Measurements from ENCODE around the gene CYSRT1.

CYSRT1 gene

GRCh38 chr9:137224830-137225694, at the start of gene CYSRT1:
Gene CYSRT1, plus strand, starts transcription at chr9:137225174. Its CDS starts 448 bp downstream, at chr9:137225622.
- no peak for DNase-seq (ENCODE audit: low read depth in 3 of 3)

- no peak for DNase-seq (ENCODE audit: low read depth in 3 of 3)
These were observed 49.5 kb upstream of the CYSRT1 start for GRCh38 chr9:137175345-137175961.

DNA sequence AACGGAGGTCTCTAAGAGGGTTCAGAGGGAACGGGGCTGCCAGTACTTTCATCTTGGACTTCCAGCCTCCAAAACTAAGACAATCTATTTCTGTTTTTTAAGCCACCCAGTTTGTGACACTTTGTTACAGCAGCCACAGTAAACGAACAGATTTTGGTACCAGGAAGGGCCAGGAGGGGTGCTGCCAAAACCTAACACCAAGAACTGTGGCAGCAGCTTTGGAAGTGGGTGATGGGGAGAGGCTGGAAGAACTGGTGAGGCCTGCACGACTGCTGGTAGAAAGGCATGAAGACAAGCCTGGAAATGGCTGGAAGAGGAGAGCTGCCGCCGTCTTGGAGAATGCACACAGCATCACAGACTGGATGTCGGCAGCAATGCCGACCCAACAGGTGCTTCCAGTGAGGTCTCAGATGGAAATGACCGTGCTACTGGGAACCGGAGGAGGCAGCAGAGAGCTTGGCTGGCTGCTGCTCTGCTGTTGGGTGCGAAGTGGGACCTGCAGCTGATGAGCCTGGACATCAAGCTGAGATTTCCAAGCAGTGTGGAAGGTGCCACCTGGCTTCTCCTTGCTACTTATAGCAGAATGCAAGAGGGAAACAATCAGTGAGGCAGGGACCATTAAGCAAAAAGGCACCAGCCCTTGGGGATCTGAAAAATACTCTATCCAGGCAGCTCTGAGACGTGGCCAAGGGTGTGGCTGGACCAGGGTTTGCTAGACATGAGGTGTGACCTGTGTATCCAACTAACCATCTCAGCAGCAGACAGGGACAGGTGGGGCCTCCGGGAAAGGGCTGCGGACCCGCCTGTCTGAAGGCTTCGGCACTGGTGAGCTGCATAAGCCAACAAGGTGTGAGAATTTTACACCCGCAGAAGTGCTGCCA, 48.4 kb upstream of the CYSRT1 start:
- no peak for DNase-seq (ENCODE audit: low read depth in 3 of 3)

DNA sequence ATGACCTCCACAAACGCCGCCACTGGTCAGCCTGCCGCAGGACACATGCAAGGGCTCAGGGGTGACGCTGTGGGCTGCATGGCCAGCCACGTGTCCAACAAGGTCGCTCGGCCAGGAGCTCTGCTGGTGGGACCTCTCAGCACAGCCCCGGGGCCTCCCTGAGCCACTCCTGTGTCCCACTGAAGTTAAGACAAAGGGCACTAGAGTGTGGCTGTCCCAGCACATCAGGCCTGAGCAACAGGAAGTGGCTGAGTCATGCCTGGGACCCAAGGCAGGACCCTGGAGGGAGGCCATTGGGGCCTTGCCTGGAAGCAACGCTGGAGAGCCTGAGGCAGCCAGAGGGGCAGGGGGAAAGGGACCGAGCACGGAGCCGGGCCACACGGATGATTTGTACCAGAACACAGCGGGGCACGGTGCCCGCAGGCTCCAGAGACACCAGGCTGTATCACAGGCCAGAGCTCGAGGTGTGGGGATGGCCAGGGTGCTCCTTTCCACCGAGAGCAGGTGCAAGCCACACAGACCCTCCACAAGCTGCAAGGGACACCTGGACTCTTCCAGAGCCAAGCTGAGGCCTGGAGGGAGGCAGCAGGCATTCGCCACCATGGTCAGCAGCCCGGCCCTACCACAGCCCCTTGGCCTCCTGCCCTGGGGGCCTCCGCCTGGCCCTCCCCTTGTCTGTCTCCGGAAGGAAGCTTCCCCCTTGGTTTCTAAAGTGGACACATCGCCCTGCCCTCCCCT, 46.6 kb upstream of the CYSRT1 start:
- no peak for DNase-seq (ENCODE audit: low read depth in 3 of 3)

GRCh38 chr9:137178939-137179630, 45.9 kb upstream of the CYSRT1 start:
- DNase-seq (ENCODE audit: low read depth in 3 of 3), result no peak

DNA sequence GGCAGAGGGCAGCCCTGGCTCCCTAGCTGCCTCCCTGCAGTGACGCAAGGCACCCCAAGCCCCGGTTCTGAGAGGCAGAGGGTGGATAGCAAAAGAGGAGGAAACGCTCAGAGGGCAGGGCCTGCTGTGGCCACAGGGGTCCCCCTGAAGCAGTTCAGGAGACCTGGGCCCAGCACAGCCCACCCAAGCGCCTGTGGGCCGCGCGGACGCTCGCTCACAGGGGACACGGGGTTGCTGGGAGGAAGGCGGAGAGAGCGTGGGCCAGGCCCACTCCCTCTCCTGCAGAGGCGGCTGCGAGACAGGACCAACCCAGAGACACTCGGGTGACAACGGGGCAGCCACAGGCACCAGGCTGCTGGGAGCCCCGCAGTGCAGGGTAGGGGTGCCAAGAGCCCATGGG, 45.2 kb upstream of the CYSRT1 start:
- no peak for DNase-seq (ENCODE audit: low read depth in 3 of 3)

DNA sequence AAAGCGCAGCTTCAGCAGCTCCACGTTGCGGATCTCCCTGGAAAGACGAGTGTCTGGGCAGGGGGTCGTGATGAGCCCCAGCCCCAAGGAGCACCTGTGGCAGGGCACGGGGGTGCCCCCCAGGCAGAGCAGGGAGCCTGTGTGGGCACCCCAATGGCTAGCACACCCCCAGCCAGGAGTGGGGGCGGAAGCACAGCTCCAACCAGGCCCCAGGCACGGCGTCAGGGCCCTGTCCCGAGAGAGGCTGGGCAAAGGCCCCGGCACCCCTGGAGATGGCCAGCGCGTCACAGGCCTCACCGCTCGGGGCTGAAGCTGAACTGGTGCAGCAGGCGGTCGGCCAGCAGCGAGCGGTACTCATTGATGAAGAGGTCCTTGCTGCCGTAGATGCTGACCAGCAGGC, 44.5 kb upstream of the CYSRT1 start:
- no peak for DNase-seq (ENCODE audit: low read depth in 3 of 3)

GRCh38 chr9:137181680-137182079, 43.3 kb upstream of the CYSRT1 start:
- no peak for DNase-seq (ENCODE audit: low read depth in 3 of 3)

GRCh38 chr9:137182836-137183235, 42.1 kb upstream of the CYSRT1 start:
- DNase-seq (ENCODE audit: low read depth in 3 of 3), result no peak

- DNase-seq (ENCODE audit: low read depth in 3 of 3), result no peak
These were observed 40.9 kb upstream of the CYSRT1 start for GRCh38 chr9:137183980-137184595.

- DNase-seq (ENCODE audit: low read depth in 3 of 3), result no peak
These were observed 39.9 kb upstream of the CYSRT1 start for GRCh38 chr9:137184881-137185660.

GRCh38 chr9:137185921-137186320, 39.1 kb upstream of the CYSRT1 start:
- no peak for DNase-seq (ENCODE audit: low read depth in 3 of 3)

- no peak for DNase-seq (ENCODE audit: low read depth in 3 of 3)
These were observed 38.6 kb upstream of the CYSRT1 start for GRCh38 chr9:137186385-137186784.

- no peak for DNase-seq (ENCODE audit: low read depth in 3 of 3)
These were observed 37.6 kb upstream of the CYSRT1 start for GRCh38 chr9:137187386-137187785.

- no peak for DNase-seq (ENCODE audit: low read depth in 3 of 3)
These were observed 36.9 kb upstream of the CYSRT1 start for GRCh38 chr9:137188086-137188489.

DNA sequence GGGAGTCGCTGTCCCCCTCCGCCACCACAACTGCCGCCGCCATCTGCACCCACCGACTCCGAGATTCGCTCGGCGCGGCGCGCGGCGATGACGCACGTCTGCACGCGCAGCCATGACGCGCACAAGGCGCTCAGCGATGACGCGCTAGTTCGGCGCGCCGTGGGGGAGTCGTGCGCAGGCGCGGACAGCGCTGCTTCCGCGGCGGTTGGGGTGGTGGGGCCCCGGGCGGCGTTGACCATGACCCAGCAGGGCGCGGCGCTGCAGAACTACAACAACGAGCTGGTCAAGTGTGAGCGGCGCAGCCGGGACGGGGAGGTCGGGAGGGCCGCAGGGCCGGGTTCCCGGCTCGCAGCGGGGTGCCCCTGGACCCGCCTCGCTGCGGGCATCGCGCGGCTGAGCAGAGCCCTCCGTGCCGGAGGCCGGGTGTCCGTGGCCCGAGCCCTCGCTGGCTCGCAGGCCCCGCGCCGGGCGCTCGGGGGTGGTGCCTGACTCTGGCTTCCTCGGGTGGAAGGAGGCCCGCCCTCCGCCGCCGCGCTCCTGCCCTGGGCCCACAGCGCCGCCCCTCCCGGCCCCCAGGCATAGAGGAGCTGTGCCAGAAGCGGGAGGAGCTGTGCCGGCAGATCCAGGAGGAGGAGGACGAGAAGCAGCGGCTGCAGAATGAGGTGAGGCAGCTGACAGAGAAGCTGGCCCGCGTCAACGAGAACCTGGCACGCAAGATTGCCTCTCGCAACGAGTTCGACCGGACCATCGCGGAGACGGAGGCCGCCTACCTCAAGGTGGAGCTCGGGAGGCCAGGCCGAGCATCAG, 36.3 kb upstream of the CYSRT1 start, which contains the start of the genes ANAPC2 and SSNA1:
Gene ANAPC2 (minus strand): TSS at position 71 of the 807 bp plus-strand sequence. CDS start 28 bp downstream, at position 43.
Gene SSNA1 (plus strand): TSS at position 187 of the 807 bp plus-strand sequence. CDS start 51 bp downstream, at position 238.
- peak; percentile 81 to 93 (median 92) for DNase-seq (ENCODE audit: low read depth in 3 of 3)

GRCh38 chr9:137189297-137190295, 35.4 kb upstream of the CYSRT1 start:
- no peak for DNase-seq (ENCODE audit: low read depth in 3 of 3)

Measured in stimulated activated CD4-positive, alpha-beta T cell treated with anti-CD3 and anti-CD28 coated beads, TNF-alpha, amount 100 ng/mL, for 48 hours (primary cell).